HG03571 (cell line): ENCODE measurements around the gene DHX57.
"Not testable (repeated sequence)": the region's sequence is repeated elsewhere in the genome, so short reads cannot be mapped to it uniquely, and the experiment has no call there.

Experiments
- ATAC-seq: cut with Tn5 transposase; IDR thresholded peaks from one replicate; pipeline ENCODE4 v1.9.1; 2021; ENCODE audit not compliant: unreplicated experiment

The DHX57 gene

GRCh38 chr2:38866773-38867443 lies 8.8 kb downstream of the DHX57 start:
- no peak for ATAC-seq

GRCh38 chr2:38863061-38863695 lies 12.6 kb downstream of the DHX57 start:
- no peak for ATAC-seq

- ATAC-seq = no peak
Observed at GRCh38 chr2:38862476-38862875, 13.3 kb downstream of the DHX57 start.

GRCh38 chr2:38856165-38856564 lies 19.6 kb downstream of the DHX57 start:
- ATAC-seq = no peak

- ATAC-seq = peak; percentile 79
Observed at GRCh38 chr2:38850045-38850444, 25.7 kb downstream of the DHX57 start.

- ATAC-seq = no peak
Observed at GRCh38 chr2:38836791-38837190, 38.9 kb downstream of the DHX57 start.

GRCh38 chr2:38835990-38836389 lies 39.7 kb downstream of the DHX57 start:
- ATAC-seq = peak; percentile 89

GRCh38 chr2:38835015-38835601 lies 40.6 kb downstream of the DHX57 start:
- no peak for ATAC-seq

- ATAC-seq = no peak
Observed at GRCh38 chr2:38830526-38831159, 45.1 kb downstream of the DHX57 start.

GRCh38 chr2:38829971-38830370 lies 45.8 kb downstream of the DHX57 start:
- ATAC-seq = no peak

- no peak for ATAC-seq
Observed at GRCh38 chr2:38828460-38828859, 47.3 kb downstream of the DHX57 start.

GRCh38 chr2:38827539-38828145 lies 48.1 kb downstream of the DHX57 start:
- ATAC-seq = not testable (repeated sequence)

GRCh38 chr2:38825956-38826355 lies 49.8 kb downstream of the DHX57 start:
- ATAC-seq = no peak

- no peak for ATAC-seq
Observed at GRCh38 chr2:38824906-38825305, 50.8 kb downstream of the DHX57 start.

GRCh38 chr2:38823386-38823785 lies 52.3 kb downstream of the DHX57 start:
- no peak for ATAC-seq

GRCh38 chr2:38818565-38818964 lies 57.2 kb downstream of the DHX57 start:
- no peak for ATAC-seq

GRCh38 chr2:38815936-38816335 lies 59.8 kb downstream of the DHX57 start:
- no peak for ATAC-seq

GRCh38 chr2:38810488-38810887 lies 65.2 kb downstream of the DHX57 start:
- no peak for ATAC-seq

- no peak for ATAC-seq
Observed at GRCh38 chr2:38808677-38809076, 67.1 kb downstream of the DHX57 start.

GRCh38 chr2:38806733-38807059 lies 69.0 kb downstream of the DHX57 start:
- ATAC-seq = no peak

- no peak for ATAC-seq
Observed at GRCh38 chr2:38806015-38806732, 69.6 kb downstream of the DHX57 start.
